LNCAP (cell line): ENCODE measurements around the gene LRFN2.

Source experiments
- CTCF ChIP-seq: fragments of 450-650 bp; IDR thresholded peaks from 2 replicates; pipeline ENCODE4 v1.5.1; 2017; ENCODE audit warnings: mild to moderate bottlenecking

LRFN2 gene

DNA sequence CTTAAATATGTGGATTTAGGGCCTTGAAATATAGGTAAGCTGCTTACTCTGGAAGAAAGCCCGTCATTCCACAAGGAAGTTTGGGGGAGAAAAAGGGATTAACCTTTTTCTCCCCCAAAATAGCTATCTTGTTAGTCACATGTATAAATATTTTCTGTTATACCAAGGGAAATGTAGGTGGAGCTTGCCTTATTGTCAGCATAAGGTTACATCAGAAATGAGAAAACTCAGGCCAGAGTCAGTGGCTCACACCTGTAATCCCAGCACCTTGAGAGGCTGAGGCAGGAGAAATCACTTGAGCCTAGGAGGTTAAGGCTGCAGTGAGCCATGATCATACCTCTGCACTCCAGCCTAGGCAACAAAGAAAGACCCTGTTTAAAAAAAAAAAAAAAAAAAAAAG lies 129.9 kb downstream of the LRFN2 start:
- no peak for TF ChIP-seq CTCF

GRCh38 chr6:40456390-40457013 lies 130.7 kb downstream of the LRFN2 start:
- TF ChIP-seq CTCF, result no peak

GRCh38 chr6:40455686-40456389 lies 131.3 kb downstream of the LRFN2 start:
- no peak for TF ChIP-seq CTCF

DNA sequence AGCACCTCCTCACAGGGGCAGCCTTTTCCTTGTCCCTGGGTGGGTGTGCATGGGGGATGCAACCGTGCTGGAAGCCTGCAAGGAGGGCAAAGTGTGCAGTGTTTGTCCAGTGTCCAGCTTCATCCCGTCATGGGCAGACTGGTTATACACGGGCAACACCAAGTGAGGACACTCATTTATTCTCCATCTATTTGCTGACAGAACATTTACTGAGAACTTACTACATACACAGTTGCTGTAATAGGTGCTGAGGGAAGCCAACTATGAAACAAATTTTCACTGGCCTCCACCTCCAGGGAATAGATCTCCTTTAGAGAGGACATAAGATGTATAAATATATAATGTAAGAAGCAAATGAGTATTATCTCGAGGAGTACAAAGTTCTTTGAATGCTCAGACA lies 136.7 kb downstream of the LRFN2 start:
- no peak for TF ChIP-seq CTCF

GRCh38 chr6:40444811-40445210 lies 142.4 kb downstream of the LRFN2 start:
- TF ChIP-seq CTCF, result no peak

DNA sequence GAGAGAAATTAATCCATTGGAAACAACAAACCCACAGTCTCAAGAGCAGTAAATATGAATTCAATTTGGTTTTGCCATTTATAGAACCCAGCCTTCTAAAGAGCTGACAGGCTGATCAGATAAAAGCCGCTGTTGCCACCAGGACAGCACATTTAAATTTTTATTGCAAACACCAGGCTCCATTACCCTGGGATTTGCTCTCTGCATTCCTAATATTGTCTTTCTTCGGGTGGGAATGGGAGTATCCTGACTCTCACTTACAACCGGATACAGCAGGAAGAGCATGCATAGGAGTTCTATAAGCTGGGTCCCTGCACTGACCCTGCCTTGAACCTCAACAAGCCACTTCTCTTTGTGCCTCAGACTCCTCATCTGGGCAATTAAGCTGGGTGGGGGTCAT lies 142.9 kb downstream of the LRFN2 start:
- no peak for TF ChIP-seq CTCF

GRCh38 chr6:40443842-40444241 lies 143.3 kb downstream of the LRFN2 start:
- TF ChIP-seq CTCF, result no peak
